ENCODE results near the gene AGPAT2.
"Not testable (repeated sequence)": the region's sequence is repeated elsewhere in the genome, so short reads cannot be mapped to it uniquely, and the experiment has no call there.

AGPAT2 gene

GRCh38 chr9:136720251-136720897 is 33.1 kb upstream of the AGPAT2 start:
- no peak for DNase-seq (ENCODE audit: low spot score)

- no peak for DNase-seq (ENCODE audit: low spot score)
Measured at GRCh38 chr9:136719195-136719880, 32.1 kb upstream of the AGPAT2 start.

- no peak for DNase-seq (ENCODE audit: low spot score)
Measured at GRCh38 chr9:136718345-136719194, 31.3 kb upstream of the AGPAT2 start.

- DNase-seq (ENCODE audit: low spot score) = no peak
Measured at GRCh38 chr9:136717399-136717798, 30.1 kb upstream of the AGPAT2 start.

GRCh38 chr9:136714893-136715274 is 27.6 kb upstream of the AGPAT2 start:
- DNase-seq (ENCODE audit: low spot score) = no peak

GRCh38 chr9:136714096-136714892 is 27.0 kb upstream of the AGPAT2 start:
- DNase-seq (ENCODE audit: low spot score) = no peak

- no peak for DNase-seq (ENCODE audit: low spot score)
Measured at GRCh38 chr9:136713550-136713949, 26.3 kb upstream of the AGPAT2 start.

GRCh38 chr9:136712690-136713544 is 25.7 kb upstream of the AGPAT2 start:
- DNase-seq (ENCODE audit: low spot score) = no peak

- DNase-seq (ENCODE audit: low spot score) = no peak
Measured at GRCh38 chr9:136711751-136712689, 24.8 kb upstream of the AGPAT2 start, which contains the start of gene DIPK1B. DIPK1B (plus strand) TSS chr9:136712572; CDS start chr9:136712666, 94 bp downstream.

GRCh38 chr9:136711219-136711648 is 24.0 kb upstream of the AGPAT2 start:
- DNase-seq (ENCODE audit: low spot score) = not testable (repeated sequence)

- no peak for DNase-seq (ENCODE audit: low spot score)
Measured at GRCh38 chr9:136710543-136710942, 23.3 kb upstream of the AGPAT2 start.

GRCh38 chr9:136709454-136710109 is 22.3 kb upstream of the AGPAT2 start:
- no peak for DNase-seq (ENCODE audit: low spot score)

GRCh38 chr9:136707849-136708517 is 20.7 kb upstream of the AGPAT2 start:
- DNase-seq (ENCODE audit: low spot score) = no peak

- no peak for DNase-seq (ENCODE audit: low spot score)
Measured at GRCh38 chr9:136707011-136707410, 19.8 kb upstream of the AGPAT2 start.

- DNase-seq (ENCODE audit: low spot score) = no peak
Measured at GRCh38 chr9:136705564-136705963, 18.3 kb upstream of the AGPAT2 start.

- not testable (repeated sequence) for DNase-seq (ENCODE audit: low spot score)
Measured at GRCh38 chr9:136704741-136705140, 17.5 kb upstream of the AGPAT2 start.

- no peak for DNase-seq (ENCODE audit: low spot score)
Measured at GRCh38 chr9:136703276-136703860, 16.1 kb upstream of the AGPAT2 start.

GRCh38 chr9:136701668-136702053 is 14.4 kb upstream of the AGPAT2 start:
- DNase-seq (ENCODE audit: low spot score) = no peak
